Tibial nerve (tissue), 4 donors: ENCODE results near the gene HMOX1. TPM values are rescaled to one million over a fixed set of nuclear protein-coding genes. Genes with fewer than 3 reads are reported as not detected.

Experiments
- DNase-seq, 2 donors: peaks; one replicate each; pipeline ENCODE4 v3.0.0-alpha.2; 2019; ENCODE audit warnings: low spot score in 2 of 2
- H3K27ac ChIP-seq, 4 donors: fragments of 200-600 bp; sonication (generic) in 3 of 4; one replicate each; pipeline ENCODE4 v1.5.1; 2017 to 2019; ENCODE audit warnings: mild to moderate bottlenecking in 1 of 4
- H3K27me3 ChIP-seq, 2 donors: fragments of 200-600 bp; sonication (generic) in 1 of 2; one replicate each; pipeline versions ENCODE4 v1.5.1 to v1.6.0; 2017 to 2019
- H3K36me3 ChIP-seq, 3 donors: fragments of 200-600 bp; sonication (generic); one replicate each; pipeline ENCODE4 v1.5.1; 2018 to 2019
- H3K4me1 ChIP-seq, 4 donors: fragments of 200-600 bp; sonication (generic) in 3 of 4; one replicate each; pipeline ENCODE4 v1.5.1; 2017 to 2019
- H3K4me3 ChIP-seq, 4 donors: fragments of 200-600 bp; sonication (generic) in 3 of 4; one replicate each; pipeline ENCODE4 v1.5.1; 2017 to 2019; ENCODE audit warnings: mild to moderate bottlenecking in 1 of 4, moderate library complexity in 1 of 4
- H3K9me3 ChIP-seq, 4 donors: fragments of 200-600 bp; sonication (generic) in 3 of 4; one replicate each; pipeline ENCODE4 v1.5.1; 2017 to 2019
- CTCF ChIP-seq, 5 experiments: fragments of 200-600 bp in 3 of 5; fragments of 450-650 bp in 2 of 5; sonication (generic) in 3 of 5; IDR thresholded peaks; one replicate each; pipeline ENCODE4 v1.5.1; 2016 to 2019; ENCODE audit warnings: antibody characterized with exemption in 5 of 5, mild to moderate bottlenecking in 3 of 5, moderate library complexity in 2 of 5
- EP300 ChIP-seq, 2 donors: sonication (generic); formaldehyde crosslinking; IDR thresholded peaks; one replicate each; pipeline ENCODE4 v1.6.1; 2017; ENCODE audit warnings: antibody characterized with exemption in 2 of 2, mild to moderate bottlenecking in 1 of 2
- POLR2A ChIP-seq, 2 donors: fragments of 450-650 bp; IDR thresholded peaks; one replicate each; pipeline ENCODE4 v1.6.1; 2017; ENCODE audit warnings: antibody characterized with exemption in 2 of 2, mild to moderate bottlenecking in 2 of 2, moderate library complexity in 2 of 2
- WGBS, 2 donors: methylation state at CpG; one replicate each; pipeline ENCODE4 v1.1.5; 2018; 5-methylcytosine and 5-hydroxymethylcytosine counted together
- total RNA-seq, 4 donors: library from RNA; depleted of rRNA; stranded (reverse); fragments of >200 nt; gene quantifications; one replicate each; pipeline ENCODE4 v1.1.0, GENCODE V29; 2016

The HMOX1 gene
- total RNA-seq, 4 donors from 2014 or later = 7.5 to 53.7 (median 19.0) TPM

GRCh38 chr22:35413624-35414023 is 32.7 kb downstream of the HMOX1 start:
- peaks cover 0 to 4% (median 0%) of the 10 kb centered on the region in 4 donors for H3K4me1 ChIP-seq
- WGBS, 2 donors = 95 to 98% methylated on average over 4 of the region's 4 CpGs

GRCh38 chr22:35417606-35418005 is 36.7 kb downstream of the HMOX1 start:
- peaks cover 3 to 100% (median 25%) of the 10 kb centered on the region in 3 donors for H3K36me3 ChIP-seq
- H3K27ac ChIP-seq = no peak overlapping the region
- WGBS, 2 donors = 93 to 96% methylated on average over 9 of the region's 9 CpGs
- DNase-seq = no peak
- H3K4me1 ChIP-seq = no peaks in the 10 kb centered on the region
- H3K9me3 ChIP-seq = no peaks in the 10 kb centered on the region
- no peak overlapping the region for H3K4me3 ChIP-seq
- no peak for TF ChIP-seq POLR2A (IDR thresholded peaks at IDR 0.05)
- no peak for TF ChIP-seq EP300 (IDR thresholded peaks at IDR 0.05)
- no peaks in the 10 kb centered on the region for H3K27me3 ChIP-seq

More at GRCh38 chr22:35413624-35414023, 32.7 kb downstream of the HMOX1 start:
- DNase-seq = no peak
- TF ChIP-seq POLR2A (IDR thresholded peaks at IDR 0.05) (no peak), CTCF (IDR thresholded peaks at IDR 0.05) (no peak), EP300 (IDR thresholded peaks at IDR 0.05) (no peak)
- no peaks in the 10 kb centered on the region for H3K27me3 ChIP-seq
- H3K4me3 ChIP-seq = no peak overlapping the region
- H3K9me3 ChIP-seq = no peaks in the 10 kb centered on the region
- H3K36me3 ChIP-seq = peaks cover 3 to 100% (median 15%) of the 10 kb centered on the region in 3 donors
- H3K27ac ChIP-seq = no peak overlapping the region

- peaks cover 3 to 100% (median 30%) of the 10 kb centered on the region in 3 donors for H3K36me3 ChIP-seq
- H3K27me3 ChIP-seq = no peaks in the 10 kb centered on the region
- no peaks in the 10 kb centered on the region for H3K4me1 ChIP-seq
- H3K27ac ChIP-seq = no peak overlapping the region
- 85 to 90% methylated on average over 8 of the region's 8 CpGs for WGBS, 2 donors
- no peak for DNase-seq
- H3K4me3 ChIP-seq = no peak overlapping the region
- H3K9me3 ChIP-seq = no peaks in the 10 kb centered on the region
- TF ChIP-seq EP300 (IDR thresholded peaks at IDR 0.05) = no peak
- TF ChIP-seq CTCF (IDR thresholded peaks at IDR 0.05) = no peak
- TF ChIP-seq POLR2A (IDR thresholded peaks at IDR 0.05) = no peak
Measured at GRCh38 chr22:35418088-35418487, 37.2 kb downstream of the HMOX1 start.

GRCh38 chr22:35418731-35419130 is 37.8 kb downstream of the HMOX1 start:
- H3K27ac ChIP-seq = no peak overlapping the region
- WGBS, 2 donors = 79 to 96% methylated on average over 3 of the region's 3 CpGs
- H3K36me3 ChIP-seq = peaks cover 3 to 100% (median 34%) of the 10 kb centered on the region in 3 donors
- H3K4me1 ChIP-seq = no peaks in the 10 kb centered on the region
- H3K4me3 ChIP-seq = no peak overlapping the region
- DNase-seq = no peak
- H3K9me3 ChIP-seq = no peaks in the 10 kb centered on the region
- no peaks in the 10 kb centered on the region for H3K27me3 ChIP-seq
- TF ChIP-seq POLR2A (IDR thresholded peaks at IDR 0.05) (no peak), EP300 (IDR thresholded peaks at IDR 0.05) (no peak), CTCF (IDR thresholded peaks at IDR 0.05) (no peak)

- H3K27me3 ChIP-seq = no peaks in the 10 kb centered on the region
- H3K36me3 ChIP-seq = peaks cover 0 to 100% (median 41%) of the 10 kb centered on the region in 3 donors
- no peak overlapping the region for H3K27ac ChIP-seq
- no peaks in the 10 kb centered on the region for H3K4me1 ChIP-seq
- H3K4me3 ChIP-seq = no peak overlapping the region
- DNase-seq = no peak
- no peaks in the 10 kb centered on the region for H3K9me3 ChIP-seq
- whole genome bisulfite sequencing, 2 donors = 60 to 93% methylated on average over 1 to 10 of the region's 10 CpGs
- no peak for TF ChIP-seq CTCF (IDR thresholded peaks at IDR 0.05)
- no peak for TF ChIP-seq EP300 (IDR thresholded peaks at IDR 0.05)
- TF ChIP-seq POLR2A (IDR thresholded peaks at IDR 0.05) = no peak
Measured at GRCh38 chr22:35419756-35420155, 38.9 kb downstream of the HMOX1 start.

- no peaks in the 10 kb centered on the region for H3K4me1 ChIP-seq
- no peak overlapping the region for H3K4me3 ChIP-seq
- H3K27me3 ChIP-seq = no peaks in the 10 kb centered on the region
- peaks cover 0 to 97% (median 41%) of the 10 kb centered on the region in 3 donors for H3K36me3 ChIP-seq
- H3K9me3 ChIP-seq = no peaks in the 10 kb centered on the region
- 85 to 87% methylated on average over 10 to 12 of the region's 12 CpGs for WGBS, 2 donors
- H3K27ac ChIP-seq = no peak overlapping the region
- DNase-seq = no peak
- TF ChIP-seq EP300 (IDR thresholded peaks at IDR 0.05) (no peak), POLR2A (IDR thresholded peaks at IDR 0.05) (no peak), CTCF (IDR thresholded peaks at IDR 0.05) (no peak)
Measured at GRCh38 chr22:35421121-35421520, 40.2 kb downstream of the HMOX1 start.
